Endothelial cell of umbilical vein (primary cell): ENCODE measurements around the gene MCC. TPM values are rescaled to one million over a fixed set of nuclear protein-coding genes. Genes with fewer than 3 reads are reported as not detected.

Experiments
- BruUV-seq: library from RNA; stranded (reverse); fragments of 400-500 nt; replicated peaks from 2 replicates; lab custom pipeline; 2021; lab: Mats Ljungman, UMichigan
- CTCF ChIA-PET: fragments of 300-600, 350-600 bp; sonication (Branson Sonifier 250); formaldehyde crosslinking; loops from one replicate; lab custom pipeline; 2021; ENCODE audit warnings: antibody characterized with exemption, inconsistent platforms; lab: Charles Lee
- POLR2A ChIA-PET: fragments of 300-600, 350-600 bp; sonication (Branson Sonifier 250); formaldehyde crosslinking; loops from one replicate; lab custom pipeline; 2021; ENCODE audit warnings: antibody characterized with exemption, inconsistent platforms; lab: Charles Lee
- DNase-seq: peaks from one replicate; pipeline ENCODE4 v3.0.0-alpha.2; 2011; ENCODE audit warnings: low read depth, low spot score
- FAIRE-seq: peaks from 2 replicates; lab custom pipeline; 2011; peaks lifted over from hg19 to GRCh38; lab: Jason Lieb, UNC
- H2AFZ ChIP-seq: 2 replicates; pipeline ENCODE4 v1.6.0; 2012; ENCODE audit warnings: low read depth, low read length, control low read depth, inconsistent platforms
- H3K27ac ChIP-seq: 2 replicates; pipeline ENCODE4 v1.5.1; 2011; ENCODE audit warnings: low read depth, mild to moderate bottlenecking, control low read depth, low read length, moderate library complexity; ENCODE audit not compliant: insufficient read depth
- H3K27me3 ChIP-seq, 2 experiments: 2 replicates each; pipeline versions ENCODE4 v1.6.0 to v1.6.1; 2011; ENCODE audit warnings: low read length in 2 of 2, mixed read lengths in 1 of 2; ENCODE audit not compliant: control insufficient read depth in 2 of 2, insufficient read depth in 2 of 2
- H3K36me3 ChIP-seq, 2 experiments: 2 replicates in 1 of 2; 3 replicates in 1 of 2; pipeline ENCODE4 v1.5.1; 2011; ENCODE audit warnings: low read length in 2 of 2, mild to moderate bottlenecking in 1 of 2, moderate library complexity in 1 of 2; ENCODE audit not compliant: control insufficient read depth in 2 of 2, insufficient read depth in 2 of 2; ENCODE audit errors: extremely low read depth in 1 of 2
- H3K4me1 ChIP-seq: 3 replicates; pipeline ENCODE4 v1.5.1; 2011; ENCODE audit warnings: mild to moderate bottlenecking, low read length; ENCODE audit not compliant: control insufficient read depth, insufficient read depth; ENCODE audit errors: extremely low read depth
- H3K4me2 ChIP-seq: 2 replicates; pipeline ENCODE4 v1.6.1; 2011; ENCODE audit warnings: low read length, control low read depth, mixed read lengths; ENCODE audit not compliant: insufficient read depth
- H3K4me3 ChIP-seq, 3 experiments: fragments of 200-600 bp in 1 of 3; sonication (generic), shearing (Covaris generic) in 1 of 3; replicated peaks in 1 of 3; 2 replicates each; pipeline ENCODE4 v1.5.1; 2011 to 2016; ENCODE audit warnings: control low read depth in 3 of 3, low read length in 3 of 3, mild to moderate bottlenecking in 2 of 3, inconsistent platforms in 1 of 3, low read depth in 1 of 3, moderate library complexity in 1 of 3; ENCODE audit not compliant: insufficient read depth in 1 of 3
- H3K79me2 ChIP-seq: 2 replicates; pipeline ENCODE4 v1.6.0; 2012; ENCODE audit warnings: low read length, inconsistent platforms; ENCODE audit not compliant: control insufficient read depth, insufficient read depth
- H3K9ac ChIP-seq: replicated peaks from 2 replicates; pipeline ENCODE3; 2011; ENCODE audit warnings: low read length, control low read depth; ENCODE audit not compliant: insufficient read depth; ENCODE audit errors: extremely low read depth
- H3K9me1 ChIP-seq: replicated peaks from 3 replicates; pipeline ENCODE4 v1.6.0; 2011; ENCODE audit warnings: mild to moderate bottlenecking, low read length; ENCODE audit not compliant: control insufficient read depth, insufficient read depth; ENCODE audit errors: extremely low read depth
- H3K9me3 ChIP-seq: replicated peaks from 2 replicates; pipeline ENCODE4 v1.5.1; 2012; ENCODE audit warnings: low read length, inconsistent platforms; ENCODE audit not compliant: control insufficient read depth, insufficient read depth
- H4K20me1 ChIP-seq: replicated peaks from 2 replicates; pipeline ENCODE3; 2011; ENCODE audit warnings: mild to moderate bottlenecking, low read length; ENCODE audit not compliant: control insufficient read depth, insufficient read depth; ENCODE audit errors: extremely low read depth
- CTCF ChIP-seq, 2 donors: IDR thresholded peaks; 1 replicate in 1 of 2; 2 replicates in 1 of 2; pipeline ENCODE4 v1.5.1; 2011; ENCODE audit warnings: low read length in 2 of 2, mild to moderate bottlenecking in 2 of 2, moderate library complexity in 2 of 2, control low read depth in 1 of 2, inconsistent platforms in 1 of 2, low read depth in 1 of 2; ENCODE audit not compliant: insufficient read depth in 1 of 2; ENCODE audit errors: extremely low read depth in 1 of 2
- EZH2 ChIP-seq: IDR thresholded peaks from 2 replicates; pipeline ENCODE4 v1.6.1; 2012; ENCODE audit warnings: borderline replicate concordance, low read depth, mild to moderate bottlenecking, moderate library complexity, low read length, inconsistent platforms; ENCODE audit not compliant: severe bottlenecking
- FOS ChIP-seq: IDR thresholded peaks from 2 replicates; pipeline ENCODE4 v1.6.1; 2011; ENCODE audit warnings: mild to moderate bottlenecking, low read length, moderate library complexity, borderline replicate concordance; ENCODE audit not compliant: insufficient read depth
- GATA2 ChIP-seq: IDR thresholded peaks from 2 replicates; pipeline ENCODE4 v1.7.0; 2011; ENCODE audit warnings: low read depth, mild to moderate bottlenecking, moderate library complexity, mixed read lengths, low read length; ENCODE audit not compliant: insufficient read length, insufficient read depth
- JUN ChIP-seq: IDR thresholded peaks from 2 replicates; pipeline ENCODE4 v1.6.1; 2011; ENCODE audit warnings: borderline replicate concordance, low read depth; ENCODE audit not compliant: insufficient read length, insufficient read depth
- MAX ChIP-seq: IDR thresholded peaks from 2 replicates; pipeline ENCODE4 v1.6.1; 2011; ENCODE audit not compliant: insufficient read depth, insufficient read length
- MYC ChIP-seq: IDR thresholded peaks from one replicate; pipeline ENCODE4 v1.6.1; 2011; ENCODE audit warnings: mild to moderate bottlenecking, low read depth, low read length
- POLR2A ChIP-seq: IDR thresholded peaks from 2 replicates; pipeline ENCODE4 v1.6.1; 2012; ENCODE audit warnings: low read depth, mild to moderate bottlenecking, control low read depth, low read length
- POLR2AphosphoS5 ChIP-seq: IDR thresholded peaks from 2 replicates; pipeline ENCODE4 v1.6.1; 2012; ENCODE audit warnings: low read depth, mild to moderate bottlenecking, control low read depth, low read length, moderate library complexity; ENCODE audit not compliant: insufficient read depth
- dilution Hi-C: fragments of 300-500 bp; cut with MboI; formaldehyde crosslinking; loops from one replicate; pipeline ENCODE4 v1.15.0; 2019; ENCODE audit warnings: low sequenced_read_pairs; ENCODE audit not compliant: extremely low pct_ligation_motif_present
- intact Hi-C: fragments of 100-400 bp; cut with micrococcal nuclease; formaldehyde crosslinking; loops from one replicate; pipeline ENCODE4 v1.10.0; 2022
- polyA plus RNA-seq, 4 experiments: library from polyadenylated mRNA; depleted of rRNA in 3 of 4; stranded (reverse) in 3 of 4; unstranded in 1 of 4; fragments of >200 nt; gene quantifications; 2 replicates each; pipeline versions ENCODE4 v1.2.1 to v1.2.3, GENCODE V29; 2011 to 2012; ENCODE audit warnings: missing spikeins in 1 of 4
- total RNA-seq: library from RNA; stranded (reverse); gene quantifications from 2 replicates; pipeline ENCODE4 v1.2.3, GENCODE V29; 2021

MCC gene
- total and polyA plus RNA-seq, 2 donors (not counting 3 experiments of a cell fraction or from before 2014, with no cell fraction given), result 6.9 to 27.5 TPM

- Histone ChIP-seq H3K9ac (no peak overlapping the region), H3K9me3 (no peaks in the 10 kb centered on the region), H4K20me1 (no peaks in the 10 kb centered on the region), H3K4me2 (no peak overlapping the region), H3K4me1 (no peaks in the 10 kb centered on the region), H3K27ac (no peak overlapping the region), H3K9me1 (no peaks in the 10 kb centered on the region), H3K79me2 (no peaks in the 10 kb centered on the region), H3K4me3 (no peak overlapping the region), H2AFZ (no peak overlapping the region), H3K27me3 (no peaks in the 10 kb centered on the region), H3K36me3 (no peaks in the 10 kb centered on the region)
- dilution Hi-C loops, result no loop called here
- TF ChIP-seq POLR2A (no peak), MAX (no peak), EZH2 (no peak), JUN (no peak)
- FAIRE-seq, result no peak
- intact Hi-C loops, result no loop called here
- ChIA-PET POLR2A (no interaction called here), CTCF (no interaction called here)
- no peak for DNase-seq
- no TSS peak for BruUV-seq
Measured at GRCh38 chr5:113347572-113347971, 140.7 kb downstream of the MCC start.

- Histone ChIP-seq H3K9me1 (no peaks in the 10 kb centered on the region), H3K4me1 (peaks cover 8% of the 10 kb centered on the region), H3K27me3 (no peaks in the 10 kb centered on the region), H3K9me3 (no peaks in the 10 kb centered on the region), H3K27ac (no peak overlapping the region), H4K20me1 (no peaks in the 10 kb centered on the region), H3K4me2 (no peak overlapping the region), H3K4me3 (no peak overlapping the region), H3K36me3 (no peaks in the 10 kb centered on the region), H3K9ac (no peak overlapping the region), H3K79me2 (no peaks in the 10 kb centered on the region), H2AFZ (no peak overlapping the region)
- TF ChIP-seq FOS, result no peak
- no peak for TF ChIP-seq POLR2A
- no peak for TF ChIP-seq MYC
- no peak for TF ChIP-seq CTCF (IDR thresholded peaks at IDR 0.05; ENCODE audit: extremely low read depth in 1 of 2, insufficient read depth in 1 of 2, low read depth in 1 of 2, low read length in 2 of 2)
- no peak for TF ChIP-seq EZH2
- no peak for TF ChIP-seq POLR2AphosphoS5
- no peak for TF ChIP-seq GATA2
- no peak for TF ChIP-seq MAX
- no peak for TF ChIP-seq JUN
- no peak for FAIRE-seq
- DNase-seq, result no peak
- BruUV-seq, result no TSS peak
- intact Hi-C loops, result no loop called here
- ChIA-PET CTCF (no interaction called here), POLR2A (no interaction called here)
- dilution Hi-C loops, result no loop called here
Measured at GRCh38 chr5:113344973-113345940, 143.0 kb downstream of the MCC start.
